HepG2 (cell line): ENCODE data around the gene CLDN5. TPM values are rescaled to one million over a fixed set of nuclear protein-coding genes. Genes with fewer than 3 reads are reported as not detected.

Experiments
- ATAC-seq: fragments of 200-7000 bp; cut with Tn5 transposase; 3 replicates; pipeline ENCODE4 v1.9.1; 2020; ENCODE audit warnings: mild to moderate bottlenecking, moderate library complexity
- BruUV-seq: library from RNA; stranded (reverse); fragments of 400-500 nt; replicated peaks from 2 replicates; lab custom pipeline; 2021; lab: Mats Ljungman, UMichigan
- CTCF ChIA-PET: fragments of 300-600 bp; formaldehyde crosslinking; extraction: SDS; loops from one replicate; lab custom pipeline; 2021; ENCODE audit warnings: low total read pairs, inconsistent platforms, low intra/inter-chr PET ratio; lab: Yijun Ruan, JAX
- POLR2A ChIA-PET: fragments of 350-600 bp; sonication (Branson Sonifier 250); formaldehyde crosslinking; loops from one replicate; lab custom pipeline; 2020; ENCODE audit warnings: antibody characterized with exemption, inconsistent platforms; lab: Yijun Ruan, JAX
- DNase-seq: peaks from one replicate; pipeline ENCODE4 v3.0.0-alpha.2; 2015; ENCODE audit warnings: low spot score
- FAIRE-seq: peaks from 3 replicates; lab custom pipeline; 2011; peaks lifted over from hg19 to GRCh38; lab: Jason Lieb, UNC
- H2AFZ ChIP-seq: one replicate; pipeline ENCODE4 v1.6.1; 2011; ENCODE audit warnings: low read length, inconsistent platforms
- H3K27ac ChIP-seq: fragments of 300-600 bp; 3 replicates; pipeline ENCODE4 v1.8.0; 2011; ENCODE audit warnings: mixed run types, mild to moderate bottlenecking, mixed read lengths, low read length, inconsistent platforms; ENCODE audit not compliant: insufficient read depth; ENCODE audit errors: extremely low read length
- H3K27me3 ChIP-seq, 2 experiments: fragments of 200-600 bp in 1 of 2; 2 replicates in 1 of 2; 3 replicates in 1 of 2; pipeline versions ENCODE4 v1.6.0 to v1.8.0; 2011; ENCODE audit warnings: low read length in 2 of 2, mild to moderate bottlenecking in 2 of 2, moderate library complexity in 2 of 2, inconsistent platforms in 1 of 2; ENCODE audit not compliant: insufficient read depth in 2 of 2, control insufficient read depth in 1 of 2
- H3K36me3 ChIP-seq, 2 experiments: fragments of 200-600 bp in 1 of 2; replicated peaks in 1 of 2; 2 replicates in 1 of 2; 3 replicates in 1 of 2; pipeline versions ENCODE4 v1.5.1 to v1.8.0; 2011; ENCODE audit warnings: low read length in 2 of 2, inconsistent platforms in 1 of 2; ENCODE audit not compliant: insufficient read depth in 2 of 2, control insufficient read depth in 1 of 2
- H3K4me1 ChIP-seq: 2 replicates; pipeline ENCODE4 v1.5.1; 2012; ENCODE audit warnings: low read length, inconsistent platforms; ENCODE audit not compliant: insufficient read depth
- H3K4me2 ChIP-seq: 2 replicates; pipeline ENCODE4 v1.6.0; 2011; ENCODE audit warnings: low read depth, low read length, inconsistent platforms
- H3K4me3 ChIP-seq, 3 experiments: fragments of 200-600 bp in 1 of 3; sonication (generic), shearing (Covaris generic) in 1 of 3; replicated peaks in 1 of 3; 2 replicates each; pipeline ENCODE4 v1.5.1; 2011 to 2016; ENCODE audit warnings: low read length in 3 of 3, inconsistent platforms in 2 of 3, low read depth in 2 of 3, mild to moderate bottlenecking in 2 of 3, control low read depth in 1 of 3, mixed read lengths in 1 of 3; ENCODE audit not compliant: insufficient read depth in 1 of 3
- H3K79me2 ChIP-seq: one replicate; pipeline ENCODE4 v1.6.1; 2011; ENCODE audit warnings: low read length, inconsistent platforms; ENCODE audit not compliant: insufficient read depth
- H3K9ac ChIP-seq: 2 replicates; pipeline ENCODE4 v1.6.0; 2011; ENCODE audit warnings: mild to moderate bottlenecking, low read depth, low read length, inconsistent platforms; ENCODE audit not compliant: insufficient read depth
- H3K9me3 ChIP-seq: 2 replicates; pipeline ENCODE4 v1.5.1; 2012; ENCODE audit warnings: mild to moderate bottlenecking, low read length
- H4K20me1 ChIP-seq: 2 replicates; pipeline ENCODE4 v1.6.0; 2011; ENCODE audit warnings: inconsistent platforms, mild to moderate bottlenecking, low read length, moderate library complexity; ENCODE audit not compliant: insufficient read depth
- ATF6 ChIP-seq: sonication (generic); formaldehyde crosslinking; conservative IDR thresholded peaks from 2 replicates; pipeline ENCODE4 v1.4.0; 2020; ENCODE audit warnings: missing genetic modification reagents
- FOXO4 ChIP-seq: sonication (generic); formaldehyde crosslinking; conservative IDR thresholded peaks from 2 replicates; pipeline ENCODE4 v1.8.1; 2023; ENCODE audit warnings: missing genetic modification reagents
- GATAD1 ChIP-seq: IDR thresholded peaks from 2 replicates; pipeline ENCODE4 v1.6.1; 2016; ENCODE audit warnings: missing genetic modification reagents, missing compliant biosample characterization
- GRHL1 ChIP-seq: sonication (generic); formaldehyde crosslinking; conservative IDR thresholded peaks from 2 replicates; pipeline ENCODE4 v1.8.0; 2022; ENCODE audit warnings: missing genetic modification reagents
- HDAC6 ChIP-seq: fragments of 200-600 bp; sonication (generic); IDR thresholded peaks from 2 replicates; pipeline ENCODE4 v1.7.0; 2017; ENCODE audit warnings: mild to moderate bottlenecking, antibody characterized with exemption, low read length, low read depth
- JDP2 ChIP-seq: sonication (generic); formaldehyde crosslinking; IDR thresholded peaks from 2 replicates; pipeline ENCODE4 v1.8.1; 2022; ENCODE audit warnings: missing genetic modification reagents, borderline replicate concordance
- MXI1 ChIP-seq: IDR thresholded peaks from 3 replicates; pipeline ENCODE4 v1.6.1; 2012; ENCODE audit warnings: low read depth, low read length, inconsistent platforms, borderline replicate concordance
- NFRKB ChIP-seq: fragments of 450-650 bp; IDR thresholded peaks from 2 replicates; pipeline ENCODE4 v1.6.1; 2017
- POLR2A ChIP-seq, 2 experiments: IDR thresholded peaks; 2 replicates each; pipeline ENCODE4 v1.6.1; 2011; ENCODE audit warnings: low read depth in 2 of 2, low read length in 2 of 2, mild to moderate bottlenecking in 1 of 2, moderate library complexity in 1 of 2; ENCODE audit not compliant: insufficient read depth in 1 of 2
- SMAD9 ChIP-seq: sonication (generic); formaldehyde crosslinking; IDR thresholded peaks from 2 replicates; pipeline ENCODE4 v1.5.1; 2020; ENCODE audit warnings: mild to moderate bottlenecking, missing genetic modification reagents
- ZFP36 ChIP-seq: fragments of 150-350 bp; IDR thresholded peaks from 2 replicates; pipeline ENCODE4 v1.6.1; 2018; ENCODE audit warnings: borderline replicate concordance, low read length, low read depth; ENCODE audit not compliant: partially characterized antibody
- ZMYM2 ChIP-seq: sonication (generic); formaldehyde crosslinking; IDR thresholded peaks from 2 replicates; pipeline ENCODE4 v1.8.0; 2022; ENCODE audit warnings: mild to moderate bottlenecking, missing genetic modification reagents
- ZNF773 ChIP-seq: sonication (generic); formaldehyde crosslinking; IDR thresholded peaks from 2 replicates; pipeline ENCODE4 v1.4.0; 2020; ENCODE audit warnings: missing genetic modification reagents, borderline replicate concordance
- ZNF792 ChIP-seq: IDR thresholded peaks from 2 replicates; pipeline ENCODE4 v1.6.1; 2016
- WGBS: methylation state at CpG from one replicate; pipeline ENCODE4 v1.1.6; 2017; ENCODE audit warnings: low lambda C conversion rate; 5-methylcytosine and 5-hydroxymethylcytosine counted together
- in situ Hi-C: cut with HindIII; loops from 2 replicates; pipeline ENCODE4 v1.10.0; 2017; ENCODE audit warnings: low pct_unique_long_range_greater_than_20kb; ENCODE audit not compliant: extremely low pct_ligation_motif_present
- intact Hi-C: fragments of 100-400 bp; cut with micrococcal nuclease; formaldehyde crosslinking; loops from one replicate; pipeline ENCODE4 v1.10.0; 2022; ENCODE audit not compliant: unreplicated experiment
- polyA plus RNA-seq, 8 experiments: library from polyadenylated mRNA; depleted of rRNA in 3 of 8; stranded (reverse) in 7 of 8; unstranded in 1 of 8; fragments of >200 nt; fragmentation: Illumina TruSeq in 4 of 8; extraction: Trizol in 4 of 8; gene quantifications; 2 replicates each; pipeline versions ENCODE4 v1.2.1 to v1.2.3, GENCODE V29; 2011 to 2016; ENCODE audit warnings: low read depth in 4 of 8, missing spikeins in 1 of 8, mixed read lengths in 1 of 8; ENCODE audit not compliant: insufficient read depth in 1 of 8
- total RNA-seq, 5 experiments: library from RNA; depleted of rRNA; stranded (reverse); fragments of >200 nt; fragmentation: Illumina TruSeq; extraction: Trizol; gene quantifications; 2 replicates each; pipeline ENCODE4 v1.2.3, GENCODE V29; 2016; ENCODE audit warnings: low read depth in 1 of 5
- TF ChIP-seq, protein P1 (sequence below): fragments of 450-650 bp; IDR thresholded peaks from 2 replicates; pipeline ENCODE4 v1.6.1; 2017; ENCODE audit warnings: mild to moderate bottlenecking

The CLDN5 gene
- total and polyA plus RNA-seq, 2 of the 13 experiments (the other 11 are each of a cell fraction or from before 2014, with no cell fraction given), result not detected

DNA sequence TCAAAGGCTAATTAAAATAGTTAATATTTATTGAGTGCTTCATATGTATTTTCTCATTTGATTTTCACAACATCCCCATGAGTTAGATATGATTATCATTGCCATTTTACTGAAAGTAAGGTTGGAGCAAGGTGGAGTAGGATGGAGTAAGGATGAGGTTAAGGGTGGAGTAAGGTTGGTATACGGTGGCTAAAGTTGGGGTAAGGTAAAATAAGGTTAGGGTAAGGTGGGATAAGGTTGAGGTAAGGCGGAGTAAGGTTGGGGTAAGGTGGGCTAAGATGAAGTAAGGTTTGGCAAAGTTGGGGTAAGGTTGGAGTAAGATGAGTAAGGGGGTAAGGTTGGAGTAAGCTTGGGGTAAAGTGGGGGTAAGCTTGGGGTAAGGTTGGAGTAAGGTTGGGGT, 45.8 kb upstream of the CLDN5 start:
- intact Hi-C loops, result no loop called here
- TF ChIP-seq HDAC6, result no peak
- TF ChIP-seq POLR2A (IDR thresholded peaks at IDR 0.05; ENCODE audit: insufficient read depth in 1 of 2, low read depth in 2 of 2, low read length in 2 of 2), result no peak
- no peak for TF ChIP-seq ZNF792 (CRISPR knock-in tag)
- no peak for TF ChIP-seq FOXO4 (CRISPR knock-in tag)
- no peak for TF ChIP-seq MXI1
- TF ChIP-seq JDP2 (CRISPR knock-in tag), result no peak
- TF ChIP-seq ZFP36, result no peak
- no peak for TF ChIP-seq ATF6 (CRISPR knock-in tag)
- TF ChIP-seq ZMYM2, result no peak
- TF ChIP-seq, protein P1, sequence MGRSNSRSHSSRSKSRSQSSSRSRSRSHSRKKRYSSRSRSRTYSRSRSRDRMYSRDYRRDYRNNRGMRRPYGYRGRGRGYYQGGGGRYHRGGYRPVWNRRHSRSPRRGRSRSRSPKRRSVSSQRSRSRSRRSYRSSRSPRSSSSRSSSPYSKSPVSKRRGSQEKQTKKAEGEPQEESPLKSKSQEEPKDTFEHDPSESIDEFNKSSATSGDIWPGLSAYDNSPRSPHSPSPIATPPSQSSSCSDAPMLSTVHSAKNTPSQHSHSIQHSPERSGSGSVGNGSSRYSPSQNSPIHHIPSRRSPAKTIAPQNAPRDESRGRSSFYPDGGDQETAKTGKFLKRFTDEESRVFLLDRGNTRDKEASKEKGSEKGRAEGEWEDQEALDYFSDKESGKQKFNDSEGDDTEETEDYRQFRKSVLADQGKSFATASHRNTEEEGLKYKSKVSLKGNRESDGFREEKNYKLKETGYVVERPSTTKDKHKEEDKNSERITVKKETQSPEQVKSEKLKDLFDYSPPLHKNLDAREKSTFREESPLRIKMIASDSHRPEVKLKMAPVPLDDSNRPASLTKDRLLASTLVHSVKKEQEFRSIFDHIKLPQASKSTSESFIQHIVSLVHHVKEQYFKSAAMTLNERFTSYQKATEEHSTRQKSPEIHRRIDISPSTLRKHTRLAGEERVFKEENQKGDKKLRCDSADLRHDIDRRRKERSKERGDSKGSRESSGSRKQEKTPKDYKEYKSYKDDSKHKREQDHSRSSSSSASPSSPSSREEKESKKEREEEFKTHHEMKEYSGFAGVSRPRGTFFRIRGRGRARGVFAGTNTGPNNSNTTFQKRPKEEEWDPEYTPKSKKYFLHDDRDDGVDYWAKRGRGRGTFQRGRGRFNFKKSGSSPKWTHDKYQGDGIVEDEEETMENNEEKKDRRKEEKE, result no peak
- no peak for TF ChIP-seq NFRKB
- TF ChIP-seq GRHL1 (CRISPR knock-in tag), result no peak
- TF ChIP-seq ZNF773 (CRISPR knock-in tag), result no peak
- TF ChIP-seq GATAD1, result no peak
- TF ChIP-seq SMAD9 (CRISPR knock-in tag), result no peak

More for the DNA sequence above, 45.8 kb upstream of the CLDN5 start:
- Histone ChIP-seq H3K4me1 (no peaks in the 10 kb centered on the region), H3K9me3 (no peaks in the 10 kb centered on the region), H3K9ac (no peak overlapping the region), H4K20me1 (no peaks in the 10 kb centered on the region), H3K27me3 (peaks cover 2 to 38% of the 10 kb centered on the region in 2 experiments; a peak in 4 of 5 replicates), H3K4me2 (no peak overlapping the region), H3K79me2 (no peaks in the 10 kb centered on the region), H3K27ac (no peak overlapping the region), H2AFZ (no peak overlapping the region), H3K36me3 (no peaks in the 10 kb centered on the region), H3K4me3 (no peak overlapping the region)
- ATAC-seq (no peak), FAIRE-seq (no peak), DNase-seq (no peak)
- in situ Hi-C loops, result no loop called here
- ChIA-PET CTCF (no interaction called here), POLR2A (no interaction called here)
- no TSS peak for BruUV-seq
- WGBS, result 35% methylated on average over 2 of the region's 2 CpGs
